Neural cell (in vitro differentiated cells): ENCODE measurements around the gene RBFOX2. TPM values are rescaled to one million over a fixed set of nuclear protein-coding genes. Genes with fewer than 3 reads are reported as not detected.
A peak's percentile ranks its signal among the peaks of the same experiment; 100 is the strongest.

Experiments
- H2AFZ ChIP-seq: fragments of 200-600, 300-800 bp; sonication (generic), shearing (Covaris generic); 2 replicates; pipeline ENCODE4 v1.6.0; 2014; ENCODE audit warnings: low read depth, mild to moderate bottlenecking, antibody characterized with exemption, low read length, moderate library complexity
- H3F3A ChIP-seq: fragments of 200-600 bp; shearing (Covaris generic); 2 replicates; pipeline ENCODE4 v1.6.1; 2016; ENCODE audit warnings: mild to moderate bottlenecking, moderate library complexity, mixed read lengths, antibody characterized with exemption, low read length; ENCODE audit not compliant: insufficient read depth, poor library complexity, severe bottlenecking
- H3K27ac ChIP-seq: fragments of 200-600, 300-800 bp; sonication (generic), shearing (Covaris generic); 2 replicates; pipeline ENCODE4 v1.5.1; 2014; ENCODE audit warnings: mild to moderate bottlenecking, low read length, moderate library complexity
- H3K27me3 ChIP-seq: fragments of 300-800, 200-600 bp; sonication (generic), shearing (Covaris generic); 2 replicates; pipeline ENCODE4 v1.6.0; 2014; ENCODE audit warnings: mild to moderate bottlenecking, low read depth, low read length, moderate library complexity; ENCODE audit not compliant: insufficient read depth
- H3K36me3 ChIP-seq: fragments of 300-800, 200-600 bp; sonication (generic), shearing (Covaris generic); 2 replicates; pipeline ENCODE4 v1.5.1; 2014; ENCODE audit warnings: mild to moderate bottlenecking, antibody characterized with exemption, low read length, moderate library complexity; ENCODE audit not compliant: insufficient read depth
- H3K4me2 ChIP-seq: fragments of 300-800, 200-600 bp; sonication (generic), shearing (Covaris generic); 2 replicates; pipeline ENCODE4 v1.6.0; 2014; ENCODE audit warnings: mild to moderate bottlenecking, low read length
- H3K4me3 ChIP-seq: fragments of 300-800, 200-600 bp; sonication (generic), shearing (Covaris generic); 2 replicates; pipeline ENCODE4 v1.5.1; 2014; ENCODE audit warnings: mild to moderate bottlenecking, low read length, moderate library complexity
- H3K79me2 ChIP-seq: fragments of 200-600 bp; shearing (Covaris generic); replicated peaks from 2 replicates; pipeline ENCODE4 v1.6.0; 2014; ENCODE audit warnings: mild to moderate bottlenecking, low read length, moderate library complexity; ENCODE audit not compliant: insufficient read depth
- H3K9ac ChIP-seq: fragments of 300-800, 200-600 bp; sonication (generic), shearing (Covaris generic); 2 replicates; pipeline ENCODE4 v1.6.1; 2016; ENCODE audit warnings: mild to moderate bottlenecking, low read length, mixed read lengths
- H3K9me2 ChIP-seq: fragments of 200-600 bp; shearing (Covaris generic); 2 replicates; pipeline ENCODE4 v1.6.1; 2016; ENCODE audit warnings: mild to moderate bottlenecking, low read length, mixed read lengths; ENCODE audit not compliant: insufficient read depth
- H3K9me3 ChIP-seq: fragments of 200-600, 300-800 bp; sonication (generic), shearing (Covaris generic); 2 replicates; pipeline ENCODE4 v1.6.1; 2016; ENCODE audit warnings: mild to moderate bottlenecking, mixed run types, low read length, moderate library complexity, mixed read lengths
- H4K20me1 ChIP-seq: fragments of 200-600 bp; shearing (Covaris generic); 2 replicates; pipeline ENCODE4 v1.6.1; 2016; ENCODE audit warnings: mild to moderate bottlenecking, mixed run types; ENCODE audit not compliant: insufficient read depth
- EP300 ChIP-seq: fragments of 450-650 bp; conservative IDR thresholded peaks from 2 replicates; pipeline ENCODE4 v1.6.1; 2014; ENCODE audit warnings: antibody characterized with exemption, mild to moderate bottlenecking, moderate library complexity; ENCODE audit not compliant: poor library complexity, severe bottlenecking
- EZH2 ChIP-seq: fragments of 200-600, 300-800 bp; shearing (Covaris generic), sonication (generic); IDR thresholded peaks from 2 replicates; pipeline ENCODE4 v1.6.1; 2014; ENCODE audit warnings: antibody characterized with exemption, low read length, borderline replicate concordance, mild to moderate bottlenecking; ENCODE audit not compliant: insufficient read depth, poor library complexity, severe bottlenecking
- MXI1 ChIP-seq: fragments of 450-650 bp; conservative IDR thresholded peaks from 2 replicates; pipeline ENCODE4 v1.6.1; 2014; ENCODE audit warnings: antibody characterized with exemption, mild to moderate bottlenecking; ENCODE audit not compliant: poor library complexity, severe bottlenecking
- POLR2AphosphoS5 ChIP-seq: IDR thresholded peaks from 2 replicates; pipeline ENCODE4 v1.6.1; 2012
- RAD21 ChIP-seq: fragments of 450-650 bp; conservative IDR thresholded peaks from 2 replicates; pipeline ENCODE4 v1.6.1; 2014; ENCODE audit warnings: antibody characterized with exemption, mild to moderate bottlenecking, moderate library complexity
- REST ChIP-seq: IDR thresholded peaks from 2 replicates; pipeline ENCODE4 v1.6.1; 2012; ENCODE audit warnings: borderline replicate concordance
- SMC3 ChIP-seq: fragments of 450-650 bp; conservative IDR thresholded peaks from 2 replicates; pipeline ENCODE4 v1.6.1; 2014; ENCODE audit warnings: antibody characterized with exemption, mild to moderate bottlenecking, moderate library complexity; ENCODE audit not compliant: poor library complexity
- TAF1 ChIP-seq: IDR thresholded peaks from 2 replicates; pipeline ENCODE4 v1.6.1; 2012; ENCODE audit warnings: low read depth
- polyA plus RNA-seq: library from polyadenylated mRNA; depleted of rRNA; stranded (reverse); fragments of >200 nt; gene quantifications from 2 replicates; pipeline ENCODE4 v1.2.3, GENCODE V29; 2014
- TF ChIP-seq, protein P1 (sequence below): fragments of 450-650 bp; IDR thresholded peaks from 2 replicates; pipeline ENCODE4 v1.5.1; 2014; ENCODE audit warnings: antibody characterized with exemption, mild to moderate bottlenecking, moderate library complexity; ENCODE audit not compliant: poor library complexity, severe bottlenecking

RBFOX2 gene
- polyA plus RNA-seq, 1 donor from 2014 or later: 529 TPM

GRCh38 chr22:35915477-35916013 lies 113.1 kb downstream of the RBFOX2 start:
- no peaks in the 10 kb centered on the region for H3K27me3 ChIP-seq
- H3K79me2 ChIP-seq: peaks cover 58% of the 10 kb centered on the region
- H3F3A ChIP-seq: peaks cover 9% of the 10 kb centered on the region
- no peak overlapping the region for H2AFZ ChIP-seq
- no peak overlapping the region for H3K9ac ChIP-seq
- no peaks in the 10 kb centered on the region for H3K36me3 ChIP-seq
- H3K4me3 ChIP-seq: peak overlapping the region; percentile 67
- no peaks in the 10 kb centered on the region for H4K20me1 ChIP-seq
- H3K27ac ChIP-seq: no peak overlapping the region
- H3K4me2 ChIP-seq: peak overlapping the region; percentile 53
- no peaks in the 10 kb centered on the region for H3K9me3 ChIP-seq
- no peak for TF ChIP-seq TAF1
- TF ChIP-seq MXI1: no peak
- TF ChIP-seq EP300: no peak
- no peak for TF ChIP-seq RAD21
- TF ChIP-seq, protein P1, sequence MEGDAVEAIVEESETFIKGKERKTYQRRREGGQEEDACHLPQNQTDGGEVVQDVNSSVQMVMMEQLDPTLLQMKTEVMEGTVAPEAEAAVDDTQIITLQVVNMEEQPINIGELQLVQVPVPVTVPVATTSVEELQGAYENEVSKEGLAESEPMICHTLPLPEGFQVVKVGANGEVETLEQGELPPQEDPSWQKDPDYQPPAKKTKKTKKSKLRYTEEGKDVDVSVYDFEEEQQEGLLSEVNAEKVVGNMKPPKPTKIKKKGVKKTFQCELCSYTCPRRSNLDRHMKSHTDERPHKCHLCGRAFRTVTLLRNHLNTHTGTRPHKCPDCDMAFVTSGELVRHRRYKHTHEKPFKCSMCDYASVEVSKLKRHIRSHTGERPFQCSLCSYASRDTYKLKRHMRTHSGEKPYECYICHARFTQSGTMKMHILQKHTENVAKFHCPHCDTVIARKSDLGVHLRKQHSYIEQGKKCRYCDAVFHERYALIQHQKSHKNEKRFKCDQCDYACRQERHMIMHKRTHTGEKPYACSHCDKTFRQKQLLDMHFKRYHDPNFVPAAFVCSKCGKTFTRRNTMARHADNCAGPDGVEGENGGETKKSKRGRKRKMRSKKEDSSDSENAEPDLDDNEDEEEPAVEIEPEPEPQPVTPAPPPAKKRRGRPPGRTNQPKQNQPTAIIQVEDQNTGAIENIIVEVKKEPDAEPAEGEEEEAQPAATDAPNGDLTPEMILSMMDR: no peak
- no peak for TF ChIP-seq EZH2
- TF ChIP-seq REST: no peak
- TF ChIP-seq SMC3: no peak
- TF ChIP-seq POLR2AphosphoS5: no peak
- no peaks in the 10 kb centered on the region for H3K9me2 ChIP-seq

- Histone ChIP-seq H3K9me3 (no peaks in the 10 kb centered on the region), H3K27ac (peak overlapping the region; percentile 57), H3K36me3 (no peaks in the 10 kb centered on the region), H3K4me3 (peak overlapping the region; percentile 67), H3K4me2 (peak overlapping the region; percentile 53), H4K20me1 (no peaks in the 10 kb centered on the region), H3F3A (peaks cover 9% of the 10 kb centered on the region), H2AFZ (no peak overlapping the region), H3K9ac (peak overlapping the region; percentile 54), H3K9me2 (no peaks in the 10 kb centered on the region), H3K79me2 (peaks cover 58% of the 10 kb centered on the region), H3K27me3 (no peaks in the 10 kb centered on the region)
- peak; percentile 34 for TF ChIP-seq RAD21
- TF ChIP-seq SMC3: peak; percentile 48
- peak; percentile 63 for TF ChIP-seq MXI1
- TF ChIP-seq, protein P1: no peak
Measured at GRCh38 chr22:35914665-35915476, 113.8 kb downstream of the RBFOX2 start.
